Skeletal muscle satellite cell (primary cell): ENCODE data around the gene PAX3.

ENCODE experiments used
- H3K27me3 ChIP-seq: 2 replicates; pipeline ENCODE4 v1.7.0; 2013; ENCODE audit warnings: low read length; ENCODE audit not compliant: control insufficient read depth, insufficient read depth
- H3K36me3 ChIP-seq: 2 replicates; pipeline ENCODE4 v1.7.0; 2013; ENCODE audit warnings: mild to moderate bottlenecking, control low read depth, low read length; ENCODE audit not compliant: insufficient read depth
- H3K4me1 ChIP-seq: 2 replicates; pipeline ENCODE4 v1.7.0; 2013; ENCODE audit warnings: low read length; ENCODE audit not compliant: control insufficient read depth, insufficient read depth
- H3K4me2 ChIP-seq: 2 replicates; pipeline ENCODE4 v1.7.0; 2013; ENCODE audit warnings: mild to moderate bottlenecking, low read length
- H3K4me3 ChIP-seq: 2 replicates; pipeline ENCODE4 v1.7.0; 2013; ENCODE audit warnings: low read length
- H3K9ac ChIP-seq: 2 replicates; pipeline ENCODE4 v1.7.0; 2013; ENCODE audit warnings: mild to moderate bottlenecking, low read depth, low read length, moderate library complexity
- H3K9me3 ChIP-seq: replicated peaks from 2 replicates; pipeline ENCODE4 v1.7.0; 2013; ENCODE audit warnings: mild to moderate bottlenecking, control low read depth, low read length

Gene PAX3

GRCh38 chr2:222218786-222219185 is 80.0 kb downstream of the PAX3 start:
- Histone ChIP-seq H3K4me2 (no peak overlapping the region), H3K4me3 (no peak overlapping the region), H3K9me3 (no peaks in the 10 kb centered on the region), H3K9ac (no peak overlapping the region), H3K36me3 (peaks cover 5% of the 10 kb centered on the region), H3K27me3 (no peaks in the 10 kb centered on the region), H3K4me1 (no peaks in the 10 kb centered on the region)

GRCh38 chr2:222217712-222218111 is 81.1 kb downstream of the PAX3 start:
- Histone ChIP-seq H3K36me3 (peaks cover 5% of the 10 kb centered on the region), H3K9me3 (no peaks in the 10 kb centered on the region), H3K27me3 (no peaks in the 10 kb centered on the region), H3K4me2 (no peak overlapping the region), H3K9ac (no peak overlapping the region), H3K4me1 (no peaks in the 10 kb centered on the region), H3K4me3 (no peak overlapping the region)

GRCh38 chr2:222214885-222215284 is 83.9 kb downstream of the PAX3 start:
- H3K9me3 ChIP-seq = no peaks in the 10 kb centered on the region
- H3K4me3 ChIP-seq = no peak overlapping the region
- no peaks in the 10 kb centered on the region for H3K27me3 ChIP-seq
- H3K4me1 ChIP-seq = no peaks in the 10 kb centered on the region
- no peak overlapping the region for H3K9ac ChIP-seq
- H3K4me2 ChIP-seq = no peak overlapping the region
- H3K36me3 ChIP-seq = peaks cover 2% of the 10 kb centered on the region

GRCh38 chr2:222213049-222213448 is 85.7 kb downstream of the PAX3 start:
- no peak overlapping the region for H3K4me3 ChIP-seq
- no peak overlapping the region for H3K9ac ChIP-seq
- no peaks in the 10 kb centered on the region for H3K36me3 ChIP-seq
- no peaks in the 10 kb centered on the region for H3K27me3 ChIP-seq
- H3K4me2 ChIP-seq = no peak overlapping the region
- no peaks in the 10 kb centered on the region for H3K4me1 ChIP-seq
- H3K9me3 ChIP-seq = no peaks in the 10 kb centered on the region

- H3K27me3 ChIP-seq = no peaks in the 10 kb centered on the region
These were observed 86.2 kb downstream of the PAX3 start for GRCh38 chr2:222212571-222212970.

GRCh38 chr2:222208010-222208690 is 90.6 kb downstream of the PAX3 start:
- no peaks in the 10 kb centered on the region for H3K9me3 ChIP-seq
- H3K4me1 ChIP-seq = no peaks in the 10 kb centered on the region
- H3K36me3 ChIP-seq = no peaks in the 10 kb centered on the region
- no peaks in the 10 kb centered on the region for H3K27me3 ChIP-seq
- no peak overlapping the region for H3K9ac ChIP-seq
- H3K4me3 ChIP-seq = no peak overlapping the region
- H3K4me2 ChIP-seq = no peak overlapping the region

More at GRCh38 chr2:222212571-222212970, 86.2 kb downstream of the PAX3 start:
- no peaks in the 10 kb centered on the region for H3K36me3 ChIP-seq
- H3K9me3 ChIP-seq = no peaks in the 10 kb centered on the region
- no peak overlapping the region for H3K9ac ChIP-seq
- H3K4me2 ChIP-seq = no peak overlapping the region
- H3K4me1 ChIP-seq = no peaks in the 10 kb centered on the region
- H3K4me3 ChIP-seq = no peak overlapping the region

GRCh38 chr2:222205136-222205535 is 93.7 kb downstream of the PAX3 start:
- no peak overlapping the region for H3K4me3 ChIP-seq
- no peak overlapping the region for H3K4me2 ChIP-seq
- H3K9ac ChIP-seq = no peak overlapping the region
- peaks cover 6% of the 10 kb centered on the region for H3K36me3 ChIP-seq
- no peaks in the 10 kb centered on the region for H3K27me3 ChIP-seq
- H3K9me3 ChIP-seq = no peaks in the 10 kb centered on the region
- H3K4me1 ChIP-seq = no peaks in the 10 kb centered on the region

- no peak overlapping the region for H3K9ac ChIP-seq
- no peak overlapping the region for H3K4me3 ChIP-seq
- peaks cover 6% of the 10 kb centered on the region for H3K36me3 ChIP-seq
- H3K4me2 ChIP-seq = no peak overlapping the region
- H3K27me3 ChIP-seq = no peaks in the 10 kb centered on the region
- H3K9me3 ChIP-seq = no peaks in the 10 kb centered on the region
- no peaks in the 10 kb centered on the region for H3K4me1 ChIP-seq
These were observed 95.8 kb downstream of the PAX3 start for GRCh38 chr2:222203041-222203440.

GRCh38 chr2:222196159-222196558 is 102.6 kb downstream of the PAX3 start:
- H3K27me3 ChIP-seq = no peaks in the 10 kb centered on the region

GRCh38 chr2:222194669-222195068 is 104.1 kb downstream of the PAX3 start:
- H3K9me3 ChIP-seq = no peaks in the 10 kb centered on the region
- H3K36me3 ChIP-seq = no peaks in the 10 kb centered on the region
- H3K4me3 ChIP-seq = no peak overlapping the region
- no peaks in the 10 kb centered on the region for H3K4me1 ChIP-seq
- H3K9ac ChIP-seq = no peak overlapping the region
- H3K27me3 ChIP-seq = no peaks in the 10 kb centered on the region
- no peak overlapping the region for H3K4me2 ChIP-seq

More at GRCh38 chr2:222196159-222196558, 102.6 kb downstream of the PAX3 start:
- Histone ChIP-seq H3K4me1 (no peaks in the 10 kb centered on the region), H3K4me2 (no peak overlapping the region), H3K4me3 (no peak overlapping the region), H3K36me3 (peaks cover 6% of the 10 kb centered on the region), H3K9me3 (no peaks in the 10 kb centered on the region), H3K9ac (no peak overlapping the region)

- no peak overlapping the region for H3K4me2 ChIP-seq
These were observed 105.3 kb downstream of the PAX3 start for GRCh38 chr2:222193328-222193983.

GRCh38 chr2:222180619-222181018 is 118.2 kb downstream of the PAX3 start:
- Histone ChIP-seq H3K9ac (no peak overlapping the region), H3K4me1 (no peaks in the 10 kb centered on the region), H3K4me3 (no peak overlapping the region), H3K9me3 (no peaks in the 10 kb centered on the region), H3K4me2 (no peak overlapping the region), H3K27me3 (peaks cover 9% of the 10 kb centered on the region), H3K36me3 (no peaks in the 10 kb centered on the region)

More at GRCh38 chr2:222193328-222193983, 105.3 kb downstream of the PAX3 start:
- no peaks in the 10 kb centered on the region for H3K27me3 ChIP-seq
- no peaks in the 10 kb centered on the region for H3K36me3 ChIP-seq
- no peaks in the 10 kb centered on the region for H3K4me1 ChIP-seq
- no peak overlapping the region for H3K9ac ChIP-seq
- H3K4me3 ChIP-seq = no peak overlapping the region
- H3K9me3 ChIP-seq = no peaks in the 10 kb centered on the region
